ENCODE measurements around the gene ABCF2.

DNA sequence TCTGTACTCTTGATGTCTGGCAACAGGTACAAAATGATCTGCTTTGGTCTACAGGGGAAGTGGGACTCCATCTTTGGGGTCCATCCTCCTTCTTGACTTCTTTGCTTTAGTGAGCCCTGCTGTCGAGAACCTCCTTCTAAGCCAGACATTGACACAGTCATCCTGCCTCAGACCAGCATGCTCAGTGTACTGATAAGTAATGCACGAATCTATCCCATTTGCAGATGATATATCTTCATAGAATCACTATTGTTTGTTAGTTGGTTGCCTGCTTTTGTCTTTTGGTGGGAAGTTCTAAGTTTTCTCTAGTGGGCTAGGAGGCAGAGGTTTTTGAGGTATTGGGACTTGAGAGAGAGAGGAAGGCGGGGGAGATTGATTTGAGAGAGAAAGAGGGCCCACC is 25.7 kb downstream of the ABCF2 start:
- TF ChIP-seq, protein P1, sequence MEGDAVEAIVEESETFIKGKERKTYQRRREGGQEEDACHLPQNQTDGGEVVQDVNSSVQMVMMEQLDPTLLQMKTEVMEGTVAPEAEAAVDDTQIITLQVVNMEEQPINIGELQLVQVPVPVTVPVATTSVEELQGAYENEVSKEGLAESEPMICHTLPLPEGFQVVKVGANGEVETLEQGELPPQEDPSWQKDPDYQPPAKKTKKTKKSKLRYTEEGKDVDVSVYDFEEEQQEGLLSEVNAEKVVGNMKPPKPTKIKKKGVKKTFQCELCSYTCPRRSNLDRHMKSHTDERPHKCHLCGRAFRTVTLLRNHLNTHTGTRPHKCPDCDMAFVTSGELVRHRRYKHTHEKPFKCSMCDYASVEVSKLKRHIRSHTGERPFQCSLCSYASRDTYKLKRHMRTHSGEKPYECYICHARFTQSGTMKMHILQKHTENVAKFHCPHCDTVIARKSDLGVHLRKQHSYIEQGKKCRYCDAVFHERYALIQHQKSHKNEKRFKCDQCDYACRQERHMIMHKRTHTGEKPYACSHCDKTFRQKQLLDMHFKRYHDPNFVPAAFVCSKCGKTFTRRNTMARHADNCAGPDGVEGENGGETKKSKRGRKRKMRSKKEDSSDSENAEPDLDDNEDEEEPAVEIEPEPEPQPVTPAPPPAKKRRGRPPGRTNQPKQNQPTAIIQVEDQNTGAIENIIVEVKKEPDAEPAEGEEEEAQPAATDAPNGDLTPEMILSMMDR (conservative IDR thresholded peaks at IDR 0.05; ENCODE audit: low read length), result no peak
- no peak for TF ChIP-seq EZH2phosphoT487 (IDR thresholded peaks at IDR 0.05; ENCODE audit: borderline replicate concordance, low read depth, low read length)

Data from OCI-LY7 (cell line).